HepG2 (cell line): ENCODE results near the gene ULBP2. TPM values are rescaled to one million over a fixed set of nuclear protein-coding genes. Genes with fewer than 3 reads are reported as not detected.

Source experiments
- ATAC-seq: fragments of 200-7000 bp; cut with Tn5 transposase; 3 replicates; pipeline ENCODE4 v1.9.1; 2020; ENCODE audit warnings: mild to moderate bottlenecking, moderate library complexity
- BruUV-seq: library from RNA; stranded (reverse); fragments of 400-500 nt; replicated peaks from 2 replicates; lab custom pipeline; 2021; lab: Mats Ljungman, UMichigan
- CTCF ChIA-PET: fragments of 300-600 bp; formaldehyde crosslinking; extraction: SDS; loops from one replicate; lab custom pipeline; 2021; ENCODE audit warnings: low total read pairs, inconsistent platforms, low intra/inter-chr PET ratio; lab: Yijun Ruan, JAX
- POLR2A ChIA-PET: fragments of 350-600 bp; sonication (Branson Sonifier 250); formaldehyde crosslinking; loops from one replicate; lab custom pipeline; 2020; ENCODE audit warnings: antibody characterized with exemption, inconsistent platforms; lab: Yijun Ruan, JAX
- DNase-seq: peaks from one replicate; pipeline ENCODE4 v3.0.0-alpha.2; 2015; ENCODE audit warnings: low spot score
- FAIRE-seq: peaks from 3 replicates; lab custom pipeline; 2011; peaks lifted over from hg19 to GRCh38; lab: Jason Lieb, UNC
- H2AFZ ChIP-seq: one replicate; pipeline ENCODE4 v1.6.1; 2011; ENCODE audit warnings: low read length, inconsistent platforms
- H3K27ac ChIP-seq: fragments of 300-600 bp; 3 replicates; pipeline ENCODE4 v1.8.0; 2011; ENCODE audit warnings: mixed run types, mild to moderate bottlenecking, mixed read lengths, low read length, inconsistent platforms; ENCODE audit not compliant: insufficient read depth; ENCODE audit errors: extremely low read length
- H3K27me3 ChIP-seq, 2 experiments: fragments of 200-600 bp in 1 of 2; 2 replicates in 1 of 2; 3 replicates in 1 of 2; pipeline versions ENCODE4 v1.6.0 to v1.8.0; 2011; ENCODE audit warnings: low read length in 2 of 2, mild to moderate bottlenecking in 2 of 2, moderate library complexity in 2 of 2, inconsistent platforms in 1 of 2; ENCODE audit not compliant: insufficient read depth in 2 of 2, control insufficient read depth in 1 of 2
- H3K36me3 ChIP-seq, 2 experiments: fragments of 200-600 bp in 1 of 2; replicated peaks in 1 of 2; 2 replicates in 1 of 2; 3 replicates in 1 of 2; pipeline versions ENCODE4 v1.5.1 to v1.8.0; 2011; ENCODE audit warnings: low read length in 2 of 2, inconsistent platforms in 1 of 2; ENCODE audit not compliant: insufficient read depth in 2 of 2, control insufficient read depth in 1 of 2
- H3K4me1 ChIP-seq: 2 replicates; pipeline ENCODE4 v1.5.1; 2012; ENCODE audit warnings: low read length, inconsistent platforms; ENCODE audit not compliant: insufficient read depth
- H3K4me2 ChIP-seq: 2 replicates; pipeline ENCODE4 v1.6.0; 2011; ENCODE audit warnings: low read depth, low read length, inconsistent platforms
- H3K4me3 ChIP-seq, 3 experiments: fragments of 200-600 bp in 1 of 3; sonication (generic), shearing (Covaris generic) in 1 of 3; replicated peaks in 1 of 3; 2 replicates each; pipeline ENCODE4 v1.5.1; 2011 to 2016; ENCODE audit warnings: low read length in 3 of 3, inconsistent platforms in 2 of 3, low read depth in 2 of 3, mild to moderate bottlenecking in 2 of 3, control low read depth in 1 of 3, mixed read lengths in 1 of 3; ENCODE audit not compliant: insufficient read depth in 1 of 3
- H3K79me2 ChIP-seq: one replicate; pipeline ENCODE4 v1.6.1; 2011; ENCODE audit warnings: low read length, inconsistent platforms; ENCODE audit not compliant: insufficient read depth
- H3K9ac ChIP-seq: 2 replicates; pipeline ENCODE4 v1.6.0; 2011; ENCODE audit warnings: mild to moderate bottlenecking, low read depth, low read length, inconsistent platforms; ENCODE audit not compliant: insufficient read depth
- H3K9me3 ChIP-seq: 2 replicates; pipeline ENCODE4 v1.5.1; 2012; ENCODE audit warnings: mild to moderate bottlenecking, low read length
- H4K20me1 ChIP-seq: 2 replicates; pipeline ENCODE4 v1.6.0; 2011; ENCODE audit warnings: inconsistent platforms, mild to moderate bottlenecking, low read length, moderate library complexity; ENCODE audit not compliant: insufficient read depth
- AGO2 ChIP-seq: fragments of 200-400 bp; formaldehyde crosslinking; optimal IDR thresholded peaks from 2 replicates; pipeline ENCODE3; 2017; ENCODE audit warnings: mild to moderate bottlenecking, low read depth, low read length, moderate library complexity
- ELF4 ChIP-seq: sonication (generic); formaldehyde crosslinking; IDR thresholded peaks from 2 replicates; pipeline ENCODE4 v1.5.0; 2020; ENCODE audit warnings: missing genetic modification reagents, mild to moderate bottlenecking, moderate library complexity, borderline replicate concordance
- FOXC1 ChIP-seq: sonication (generic); formaldehyde crosslinking; IDR thresholded peaks from 2 replicates; pipeline ENCODE4 v1.8.0; 2022; ENCODE audit warnings: mild to moderate bottlenecking, missing genetic modification reagents, borderline replicate concordance
- HDAC1 ChIP-seq: sonication (generic); formaldehyde crosslinking; IDR thresholded peaks from 2 replicates; pipeline ENCODE4 v1.5.1; 2020; ENCODE audit warnings: mild to moderate bottlenecking, missing genetic modification reagents
- HIVEP1 ChIP-seq: sonication (generic); formaldehyde crosslinking; IDR thresholded peaks from 2 replicates; pipeline ENCODE4 v1.4.0; 2020; ENCODE audit warnings: mild to moderate bottlenecking, missing genetic modification reagents
- HOXA7 ChIP-seq: sonication (generic); formaldehyde crosslinking; IDR thresholded peaks from 2 replicates; pipeline ENCODE4 v1.8.1; 2022; ENCODE audit warnings: mild to moderate bottlenecking, missing genetic modification reagents, moderate library complexity
- HOXD1 ChIP-seq: sonication (generic); formaldehyde crosslinking; IDR thresholded peaks from 2 replicates; pipeline ENCODE4 v1.5.0; 2020; ENCODE audit warnings: missing genetic modification reagents
- PCBP1 ChIP-seq: fragments of 200-400 bp; formaldehyde crosslinking; IDR thresholded peaks from 2 replicates; pipeline ENCODE4 v1.6.1; 2017; ENCODE audit warnings: mild to moderate bottlenecking, low read depth, low read length, borderline replicate concordance
- PLRG1 ChIP-seq: fragments of 450-650 bp; conservative IDR thresholded peaks from 2 replicates; pipeline ENCODE4 v1.6.1; 2016
- RFX5 ChIP-seq: IDR thresholded peaks from 2 replicates; pipeline ENCODE4 v1.6.1; 2011; ENCODE audit warnings: low read depth, low read length, improper control_type of control experiment
- ZNF251 ChIP-seq: sonication (generic); formaldehyde crosslinking; IDR thresholded peaks from 2 replicates; pipeline ENCODE4 v1.9.0; 2021; ENCODE audit warnings: mild to moderate bottlenecking, missing genetic modification reagents
- ZNF274 ChIP-seq: sonication (generic); formaldehyde crosslinking; IDR thresholded peaks from 2 replicates; pipeline ENCODE4 v1.5.1; 2020; ENCODE audit warnings: mild to moderate bottlenecking, missing genetic modification reagents
- ZNF652 ChIP-seq: IDR thresholded peaks from 2 replicates; pipeline ENCODE4 v1.6.1; 2016; ENCODE audit warnings: low read depth, borderline replicate concordance
- ZSCAN22 ChIP-seq: sonication (generic); formaldehyde crosslinking; IDR thresholded peaks from 2 replicates; pipeline ENCODE4 v1.4.0; 2020; ENCODE audit warnings: mild to moderate bottlenecking, missing genetic modification reagents
- WGBS: methylation state at CpG from one replicate; pipeline ENCODE4 v1.1.6; 2017; ENCODE audit warnings: low lambda C conversion rate; 5-methylcytosine and 5-hydroxymethylcytosine counted together
- in situ Hi-C: cut with HindIII; loops from 2 replicates; pipeline ENCODE4 v1.10.0; 2017; ENCODE audit warnings: low pct_unique_long_range_greater_than_20kb; ENCODE audit not compliant: extremely low pct_ligation_motif_present
- intact Hi-C: fragments of 100-400 bp; cut with micrococcal nuclease; formaldehyde crosslinking; loops from one replicate; pipeline ENCODE4 v1.10.0; 2022; ENCODE audit not compliant: unreplicated experiment
- polyA plus RNA-seq, 8 experiments: library from polyadenylated mRNA; depleted of rRNA in 3 of 8; stranded (reverse) in 7 of 8; unstranded in 1 of 8; fragments of >200 nt; fragmentation: Illumina TruSeq in 4 of 8; extraction: Trizol in 4 of 8; gene quantifications; 2 replicates each; pipeline versions ENCODE4 v1.2.1 to v1.2.3, GENCODE V29; 2011 to 2016; ENCODE audit warnings: low read depth in 4 of 8, missing spikeins in 1 of 8, mixed read lengths in 1 of 8; ENCODE audit not compliant: insufficient read depth in 1 of 8
- total RNA-seq, 5 experiments: library from RNA; depleted of rRNA; stranded (reverse); fragments of >200 nt; fragmentation: Illumina TruSeq; extraction: Trizol; gene quantifications; 2 replicates each; pipeline ENCODE4 v1.2.3, GENCODE V29; 2016; ENCODE audit warnings: low read depth in 1 of 5
- TF ChIP-seq, protein P1 (sequence below): sonication (generic); formaldehyde crosslinking; IDR thresholded peaks from 2 replicates; pipeline ENCODE4 v1.8.0; 2022; ENCODE audit warnings: mild to moderate bottlenecking, missing genetic modification reagents, borderline replicate concordance

The ULBP2 gene
- total and polyA plus RNA-seq, 2 of the 13 experiments (the other 11 are each of a cell fraction or from before 2014, with no cell fraction given) = not detected

DNA sequence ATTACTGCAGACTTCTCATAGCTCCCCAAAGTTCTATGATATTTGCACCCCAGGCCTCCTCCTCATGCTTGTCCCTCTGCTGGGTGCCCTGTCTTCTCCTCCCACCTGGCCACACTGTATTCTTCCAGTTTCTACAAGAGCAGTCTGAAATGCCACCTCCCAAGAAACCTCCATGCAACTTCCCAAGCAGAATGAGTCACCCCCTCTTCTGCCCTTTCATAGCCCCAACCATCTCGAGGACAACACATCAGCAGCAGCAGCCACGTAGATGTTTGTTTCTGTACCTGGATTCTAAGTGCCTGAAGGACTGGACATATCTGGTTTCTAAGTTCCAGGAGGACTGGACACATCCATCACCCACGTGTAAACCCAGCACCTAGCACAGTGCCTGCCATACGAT, 6.6 kb upstream of the ULBP2 start:
- no peak overlapping the region for H3K4me2 ChIP-seq
- in situ Hi-C loops (loop anchor here (5.0 to 10.0 kb wide), 2 partner anchors 72 to 880 kb away; no protein-coding TSS in a partner anchor), intact Hi-C loops (loop anchor here (10.0 kb wide), 1 partner anchor 880 kb away; no protein-coding TSS in a partner anchor)
- no peaks in the 10 kb centered on the region for H4K20me1 ChIP-seq
- no peak for TF ChIP-seq RFX5
- TF ChIP-seq ELF4 (CRISPR knock-in tag) = no peak
- TF ChIP-seq FOXC1 (CRISPR knock-in tag) = no peak
- no peak for TF ChIP-seq PCBP1
- TF ChIP-seq, protein P1, sequence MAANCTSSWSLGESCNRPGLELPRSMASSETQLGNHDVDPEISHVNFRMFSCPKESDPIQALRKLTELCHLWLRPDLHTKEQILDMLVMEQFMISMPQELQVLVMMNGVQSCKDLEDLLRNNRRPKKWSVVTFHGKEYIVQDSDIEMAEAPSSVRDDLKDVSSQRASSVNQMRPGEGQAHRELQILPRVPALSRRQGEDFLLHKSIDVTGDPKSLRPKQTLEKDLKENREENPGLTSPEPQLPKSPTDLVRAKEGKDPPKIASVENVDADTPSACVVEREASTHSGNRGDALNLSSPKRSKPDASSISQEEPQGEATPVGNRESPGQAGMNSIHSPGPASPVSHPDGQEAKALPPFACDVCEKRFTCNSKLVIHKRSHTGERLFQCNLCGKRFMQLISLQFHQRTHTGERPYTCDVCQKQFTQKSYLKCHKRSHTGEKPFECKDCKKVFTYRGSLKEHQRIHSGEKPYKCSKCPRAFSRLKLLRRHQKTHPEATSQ = no peak
- no peak for TF ChIP-seq ZNF274 (CRISPR knock-in tag)
- TF ChIP-seq HOXA7 (CRISPR knock-in tag) = no peak
- no peak for TF ChIP-seq PLRG1
- no peak for TF ChIP-seq AGO2
- no peak for TF ChIP-seq HDAC1 (CRISPR knock-in tag)
- no peak for TF ChIP-seq ZSCAN22 (CRISPR knock-in tag)
- no peak for TF ChIP-seq ZNF251 (CRISPR knock-in tag)
- TF ChIP-seq HOXD1 (CRISPR knock-in tag) = no peak
- TF ChIP-seq ZNF652 (CRISPR knock-in tag) = no peak
- no peak for TF ChIP-seq HIVEP1 (CRISPR knock-in tag)
- peaks cover 13 to 71% of the 10 kb centered on the region in 2 experiments for H3K27me3 ChIP-seq
- ChIA-PET CTCF (interaction anchor here (4.1 kb wide), 1 partner anchor 82 kb away, joined by 64 read pairs; no protein-coding TSS in a partner anchor), POLR2A (no interaction called here)
- no peak overlapping the region for H3K4me3 ChIP-seq
- DNase-seq (no peak), FAIRE-seq (no peak), ATAC-seq (no peak)
- H3K9ac ChIP-seq = no peak overlapping the region
- WGBS = 6% methylated on average over 3 of the region's 4 CpGs
- no TSS peak for BruUV-seq
- no peak overlapping the region for H2AFZ ChIP-seq
- H3K9me3 ChIP-seq = no peaks in the 10 kb centered on the region
- peaks cover 12% of the 10 kb centered on the region for H3K4me1 ChIP-seq
- H3K36me3 ChIP-seq = no peaks in the 10 kb centered on the region
- H3K27ac ChIP-seq = no peak overlapping the region
- H3K79me2 ChIP-seq = no peaks in the 10 kb centered on the region
